HCT116 (cell line): ENCODE measurements around the gene TLCD2.

Experiments used
- ATF3 ChIP-seq: IDR thresholded peaks from 2 replicates; pipeline ENCODE4 v1.6.1; 2012
- CTCF ChIP-seq, 3 experiments: fragments of 200-600 bp in 1 of 3; sonication (generic) in 1 of 3; IDR thresholded peaks in 2 of 3; conservative IDR thresholded peaks in 1 of 3; 2 replicates each; pipeline ENCODE4 v1.5.1; 2012 to 2017; ENCODE audit warnings: low read depth in 2 of 3, low read length in 2 of 3, antibody characterized with exemption in 1 of 3, borderline replicate concordance in 1 of 3, control low read depth in 1 of 3, mild to moderate bottlenecking in 1 of 3, mixed read lengths in 1 of 3, mixed run types in 1 of 3, moderate library complexity in 1 of 3; ENCODE audit not compliant: insufficient read depth in 1 of 3
- POLR2AphosphoS5 ChIP-seq: IDR thresholded peaks from 2 replicates; pipeline ENCODE4 v1.6.1; 2011; ENCODE audit warnings: mild to moderate bottlenecking, low read depth, low read length, moderate library complexity
- RAD21 ChIP-seq: IDR thresholded peaks from 2 replicates; pipeline ENCODE4 v1.6.1; 2012; ENCODE audit warnings: low read depth, mild to moderate bottlenecking
- YY1 ChIP-seq: IDR thresholded peaks from 2 replicates; pipeline ENCODE4 v1.6.1; 2011; ENCODE audit warnings: low read length, low read depth, moderate library complexity, mild to moderate bottlenecking; ENCODE audit not compliant: insufficient replicate concordance; ENCODE audit errors: extremely low read depth
- ZBTB33 ChIP-seq: IDR thresholded peaks from 2 replicates; pipeline ENCODE4 v1.6.1; 2011; ENCODE audit warnings: mild to moderate bottlenecking, low read length, moderate library complexity; ENCODE audit not compliant: insufficient replicate concordance; ENCODE audit errors: extremely low read depth

GRCh38 chr17:1715803-1716075 is 5.6 kb upstream of the TLCD2 start:
- no peak for TF ChIP-seq CTCF (IDR thresholded peaks at IDR 0.05 in 2 of 3, conservative IDR thresholded peaks at IDR 0.05 in 1 of 3; ENCODE audit: borderline replicate concordance in 1 of 3, insufficient read depth in 1 of 3, low read depth in 2 of 3, low read length in 2 of 3)
- TF ChIP-seq POLR2AphosphoS5 = no peak
- TF ChIP-seq YY1 = no peak
- TF ChIP-seq ZBTB33 = no peak
- TF ChIP-seq ATF3 = no peak
- TF ChIP-seq RAD21 = no peak
